ENCODE results near the gene VPS36.
"Not testable (repeated sequence)": the region's sequence is repeated elsewhere in the genome, so short reads cannot be mapped to it uniquely, and the experiment has no call there.

The VPS36 gene

GRCh38 chr13:52414051-52414450 lies 36.4 kb downstream of the VPS36 start:
- TF ChIP-seq CTCF (IDR thresholded peaks at IDR 0.05): no peak
- no peak overlapping the region for H3K4me3 Mint-ChIP-seq
- H3K27me3 Mint-ChIP-seq (ENCODE audit: low read depth, poor library complexity): no peaks in the 10 kb centered on the region
- DNase-seq: no peak
- H3K4me1 Mint-ChIP-seq: no peaks in the 10 kb centered on the region
- H3K36me3 Mint-ChIP-seq (ENCODE audit: low read depth): peaks cover 34% of the 10 kb centered on the region
- no peaks in the 10 kb centered on the region for H3K9me3 Mint-ChIP-seq
- no peak overlapping the region for H3K27ac Mint-ChIP-seq

GRCh38 chr13:52412128-52412527 lies 38.3 kb downstream of the VPS36 start:
- Mint-ChIP-seq H3K9me3 (peaks cover 2% of the 10 kb centered on the region), H3K4me3 (no peak overlapping the region), H3K27me3 (ENCODE audit: low read depth, poor library complexity) (peaks cover 8% of the 10 kb centered on the region), H3K36me3 (ENCODE audit: low read depth) (peaks cover 32% of the 10 kb centered on the region), H3K4me1 (no peaks in the 10 kb centered on the region), H3K27ac (no peak overlapping the region)
- no peak for TF ChIP-seq CTCF (IDR thresholded peaks at IDR 0.05)
- no peak for DNase-seq

GRCh38 chr13:52411629-52412028 lies 38.8 kb downstream of the VPS36 start:
- no peak overlapping the region for H3K27ac Mint-ChIP-seq

GRCh38 chr13:52408071-52408658 lies 42.3 kb downstream of the VPS36 start:
- peaks cover 30% of the 10 kb centered on the region for H3K36me3 Mint-ChIP-seq (ENCODE audit: low read depth)
- H3K27me3 Mint-ChIP-seq (ENCODE audit: low read depth, poor library complexity): peaks cover 45% of the 10 kb centered on the region

More at GRCh38 chr13:52411629-52412028, 38.8 kb downstream of the VPS36 start:
- no peak overlapping the region for H3K4me3 Mint-ChIP-seq
- no peak for TF ChIP-seq CTCF (IDR thresholded peaks at IDR 0.05)
- peaks cover 6% of the 10 kb centered on the region for H3K9me3 Mint-ChIP-seq
- peaks cover 13% of the 10 kb centered on the region for H3K27me3 Mint-ChIP-seq (ENCODE audit: low read depth, poor library complexity)
- peaks cover 32% of the 10 kb centered on the region for H3K36me3 Mint-ChIP-seq (ENCODE audit: low read depth)
- DNase-seq: no peak
- no peaks in the 10 kb centered on the region for H3K4me1 Mint-ChIP-seq

GRCh38 chr13:52407436-52407835 lies 43.0 kb downstream of the VPS36 start:
- not testable (repeated sequence) for H3K4me1 Mint-ChIP-seq, H3K27ac Mint-ChIP-seq, DNase-seq, H3K9me3 Mint-ChIP-seq
- H3K4me3 Mint-ChIP-seq: peak overlapping the region; percentile 45
- H3K27me3 Mint-ChIP-seq (ENCODE audit: low read depth, poor library complexity): peaks cover 52% of the 10 kb centered on the region
- H3K36me3 Mint-ChIP-seq (ENCODE audit: low read depth): peaks cover 30% of the 10 kb centered on the region

More at GRCh38 chr13:52408071-52408658, 42.3 kb downstream of the VPS36 start:
- DNase-seq, H3K27ac Mint-ChIP-seq, H3K4me1 Mint-ChIP-seq, H3K9me3 Mint-ChIP-seq, H3K4me3 Mint-ChIP-seq: not testable (repeated sequence)

- no peak for DNase-seq
Observed at GRCh38 chr13:52406629-52407028, 43.8 kb downstream of the VPS36 start.

More at GRCh38 chr13:52406629-52407028, 43.8 kb downstream of the VPS36 start:
- H3K36me3 Mint-ChIP-seq (ENCODE audit: low read depth): peaks cover 23% of the 10 kb centered on the region
- peaks cover 6% of the 10 kb centered on the region for H3K9me3 Mint-ChIP-seq
- H3K27ac Mint-ChIP-seq: no peak overlapping the region
- TF ChIP-seq CTCF (IDR thresholded peaks at IDR 0.05): no peak
- H3K27me3 Mint-ChIP-seq (ENCODE audit: low read depth, poor library complexity): peaks cover 53% of the 10 kb centered on the region
- peaks cover 6% of the 10 kb centered on the region for H3K4me1 Mint-ChIP-seq
- peak overlapping the region; percentile 70 for H3K4me3 Mint-ChIP-seq
